NCI-H146 treated with DMSO at 0.1 percent for 48 hours (cell line): Measurements from ENCODE around the gene AAK1.
"Not testable (repeated sequence)": the region's sequence is repeated elsewhere in the genome, so short reads cannot be mapped to it uniquely, and the experiment has no call there.

Source experiments
- DNase-seq: peaks from one replicate; lab custom pipeline; 2025; ENCODE audit not compliant: unreplicated experiment; lab: John Stamatoyannopoulos, UW

The AAK1 gene

GRCh38 chr2:69660637-69661036 lies 17.1 kb upstream of the AAK1 start:
- DNase-seq = no peak

- no peak for DNase-seq
Observed at GRCh38 chr2:69659941-69660483, 16.5 kb upstream of the AAK1 start.

DNA sequence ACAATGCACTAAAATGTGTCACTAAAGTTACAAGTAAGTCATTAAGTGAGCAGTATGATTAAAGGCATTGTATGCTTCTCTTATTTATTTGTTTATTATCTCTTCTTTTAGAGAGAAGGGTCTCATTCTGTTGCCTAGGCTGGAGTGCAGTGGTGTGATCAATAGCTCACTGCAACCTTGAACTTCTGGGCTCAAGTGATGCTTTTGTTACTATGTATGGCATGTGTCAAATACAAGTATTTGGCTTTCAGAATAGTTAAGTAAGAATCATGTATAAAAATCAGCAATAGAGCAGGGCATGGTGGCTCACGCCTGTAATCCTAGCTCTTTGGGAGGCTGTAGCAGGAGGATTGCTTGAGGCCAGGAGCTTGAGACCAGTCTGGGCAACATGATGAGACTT lies 15.8 kb upstream of the AAK1 start:
- no peak for DNase-seq

DNA sequence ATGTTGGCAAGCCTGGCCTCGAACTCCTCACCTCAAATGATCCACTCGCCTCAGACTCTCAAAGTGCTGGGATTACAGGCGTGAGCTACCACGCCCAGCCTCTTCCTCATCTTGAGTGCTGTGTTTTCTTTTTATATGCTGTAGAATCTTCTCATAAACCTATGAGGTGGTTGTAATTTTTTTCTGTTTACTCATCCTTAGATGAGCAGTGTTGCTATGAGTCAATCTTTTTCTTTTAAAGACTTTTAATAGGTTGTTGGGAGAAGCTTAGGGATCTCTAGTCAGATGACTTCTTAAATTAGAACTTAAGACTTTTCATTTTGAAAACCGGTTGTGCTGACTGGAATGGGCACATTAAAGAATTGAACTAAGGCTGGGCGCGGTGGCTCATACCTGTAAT lies 8.7 kb upstream of the AAK1 start:
- DNase-seq = no peak

GRCh38 chr2:69647196-69647595 lies 3.7 kb upstream of the AAK1 start:
- DNase-seq = not testable (repeated sequence)

- no peak for DNase-seq
Observed at GRCh38 chr2:69646714-69647113, 3.2 kb upstream of the AAK1 start.

GRCh38 chr2:69645921-69646320 lies 2.4 kb upstream of the AAK1 start:
- no peak for DNase-seq

- DNase-seq = no peak
Observed at GRCh38 chr2:69645031-69645431, 1.5 kb upstream of the AAK1 start.

GRCh38 chr2:69644506-69644979 lies 1.0 kb upstream of the AAK1 start:
- no peak for DNase-seq

GRCh38 chr2:69642709-69643601 lies 584 bp downstream of the AAK1 start:
- peak; percentile 33 for DNase-seq

GRCh38 chr2:69641887-69642708 lies 1.4 kb downstream of the AAK1 start:
- DNase-seq = no peak

DNA sequence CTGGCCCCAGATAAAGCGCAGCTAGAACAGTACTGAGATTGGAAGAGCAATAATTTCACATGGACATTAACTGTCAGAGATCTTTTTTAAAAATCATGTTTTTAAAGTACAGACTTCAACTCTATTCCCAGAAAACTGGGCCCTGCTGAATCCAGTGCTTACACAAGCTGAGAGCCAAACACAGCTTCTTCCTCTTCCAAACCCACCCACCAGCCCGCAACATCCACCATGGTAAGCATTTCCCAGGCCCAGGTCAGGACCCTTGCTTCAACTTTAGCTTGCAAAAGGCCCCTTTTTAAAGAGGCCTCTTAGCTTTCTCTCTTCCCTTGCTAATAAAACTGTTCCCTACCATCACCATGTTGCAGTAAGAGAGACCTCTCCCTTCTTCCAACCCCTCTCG lies 2.1 kb downstream of the AAK1 start:
- no peak for DNase-seq

DNA sequence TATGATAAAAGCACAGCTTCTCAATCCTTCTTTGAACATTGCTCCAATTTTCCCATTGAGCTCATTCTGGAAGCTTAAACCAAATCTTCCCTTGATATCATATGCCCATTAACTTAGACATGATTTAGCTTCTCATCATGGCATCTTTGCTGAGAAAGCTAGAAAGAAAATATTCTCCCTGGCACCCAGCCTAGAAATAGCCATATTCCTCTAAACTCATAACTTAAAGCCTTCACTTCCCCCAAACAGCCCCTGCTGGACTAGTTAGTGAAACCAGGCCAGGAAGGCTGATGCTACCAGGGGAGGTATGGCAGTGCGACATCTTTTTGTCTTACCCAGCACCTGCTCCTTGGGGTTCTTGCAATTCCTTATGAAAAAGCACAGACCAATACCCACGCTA lies 4.3 kb downstream of the AAK1 start:
- no peak for DNase-seq

DNA sequence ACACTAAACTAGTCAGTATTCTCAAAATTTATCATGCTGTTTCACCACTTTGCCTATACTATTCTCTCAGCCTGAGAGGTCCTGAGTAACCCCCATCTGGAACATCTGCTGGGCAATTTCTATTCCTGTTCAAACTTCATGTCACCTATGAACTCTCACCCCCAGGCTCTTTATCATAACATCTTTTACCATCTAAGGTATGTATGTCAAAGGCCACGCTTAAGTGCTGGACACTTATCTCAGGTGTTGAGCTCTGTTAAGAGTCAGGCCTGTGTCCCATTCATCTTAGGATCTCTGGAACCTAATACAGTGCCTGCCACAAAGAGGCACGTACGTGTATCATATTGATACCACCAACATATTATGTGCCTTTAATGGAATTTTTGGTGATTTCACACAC lies 4.9 kb downstream of the AAK1 start:
- no peak for DNase-seq

- DNase-seq = no peak
Observed at GRCh38 chr2:69637923-69638322, 5.6 kb downstream of the AAK1 start.

- no peak for DNase-seq
Observed at GRCh38 chr2:69636395-69636794, 7.1 kb downstream of the AAK1 start.

DNA sequence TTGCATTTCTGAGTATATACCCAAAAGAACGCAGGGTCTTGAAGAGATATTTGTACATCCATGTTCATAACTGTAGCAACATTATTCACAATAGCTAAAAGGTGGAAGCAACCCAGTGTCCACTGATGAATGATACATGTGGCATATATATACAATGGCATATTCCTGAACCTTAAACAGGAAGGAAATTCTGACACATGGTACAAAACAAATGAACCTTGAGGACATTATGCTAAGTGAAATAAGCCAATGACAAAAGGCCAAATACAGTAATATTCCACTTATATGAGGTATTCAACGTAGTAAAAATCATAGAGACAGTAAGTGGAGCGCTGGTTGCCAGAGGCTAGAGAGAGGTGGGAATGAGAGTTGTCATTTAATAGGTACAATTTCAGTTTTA lies 8.1 kb downstream of the AAK1 start:
- DNase-seq = no peak

DNA sequence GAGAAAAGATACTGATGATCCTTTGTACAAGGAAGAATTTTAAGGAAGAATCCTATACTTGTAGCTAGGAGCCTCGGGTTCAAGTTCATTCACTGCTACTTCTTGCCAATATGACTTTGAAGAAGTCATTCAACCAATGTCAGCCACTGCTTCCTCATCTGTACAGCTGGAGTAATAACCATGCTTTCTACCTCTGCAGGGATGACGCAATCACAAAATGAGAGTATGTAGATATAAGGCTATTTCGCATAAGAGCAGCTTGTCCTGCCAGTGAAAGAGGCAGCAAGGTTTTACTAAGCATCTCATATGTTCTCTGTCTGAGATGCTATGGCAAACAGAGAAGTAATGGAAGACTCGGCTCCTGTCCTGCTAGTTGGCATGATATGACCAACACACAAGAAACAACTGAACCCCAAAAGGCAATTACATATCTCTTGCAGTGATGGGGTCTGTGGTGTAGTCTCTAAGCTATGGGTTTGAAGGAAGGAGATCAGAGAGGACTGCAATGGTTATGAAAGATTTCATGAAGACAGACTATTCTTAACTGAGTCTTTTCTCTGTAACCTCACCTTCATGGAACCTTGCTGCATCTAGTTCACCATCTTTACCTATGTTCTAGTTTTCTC lies 9.2 kb downstream of the AAK1 start:
- no peak for DNase-seq

- DNase-seq = no peak
Observed at GRCh38 chr2:69631402-69631801, 12.1 kb downstream of the AAK1 start.

DNA sequence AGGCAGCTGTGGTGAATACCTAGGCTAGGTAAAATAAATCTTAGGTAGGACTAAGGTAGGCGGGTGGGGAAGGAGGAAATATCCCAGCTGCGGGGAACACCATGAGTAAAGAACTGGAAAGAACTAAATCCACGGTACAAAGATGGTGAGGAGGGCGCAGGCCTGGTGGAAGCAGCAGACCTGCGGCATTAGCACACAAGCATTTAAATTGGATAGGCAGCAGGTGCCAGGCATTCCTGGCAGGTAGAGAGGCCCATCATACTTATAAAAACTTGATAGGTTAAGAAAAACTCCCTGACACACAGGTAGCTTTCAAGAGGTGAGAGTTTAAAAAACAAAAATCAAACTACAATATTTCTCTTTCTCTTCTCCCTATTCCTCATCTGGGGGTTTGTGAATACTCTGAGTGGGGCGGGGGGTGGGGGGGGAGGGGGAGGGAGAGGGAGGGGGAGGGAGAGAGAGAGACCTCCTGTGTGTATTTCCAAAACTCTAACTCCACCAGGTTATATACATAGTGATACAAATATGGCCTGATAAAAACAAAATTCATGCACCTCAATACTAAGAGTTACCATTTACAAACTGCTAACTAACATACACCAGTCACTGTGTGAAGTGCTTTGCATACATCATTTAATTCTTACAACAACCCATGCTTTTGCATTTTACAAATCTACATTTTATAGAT lies 13.5 kb downstream of the AAK1 start:
- no peak for DNase-seq
